Mucosa of gallbladder (tissue), 1 donor: ENCODE measurements around the gene NDUFB10. TPM values are rescaled to one million over a fixed set of nuclear protein-coding genes. Genes with fewer than 3 reads are reported as not detected.
"Not testable (repeated sequence)": the region's sequence is repeated elsewhere in the genome, so short reads cannot be mapped to it uniquely, and the experiment has no call there.

Experiments used
- DNase-seq: peaks from one replicate; pipeline ENCODE4 v3.0.0-alpha.2; 2020; ENCODE audit warnings: low spot score
- total RNA-seq: library from RNA; stranded (reverse); gene quantifications from one replicate; pipeline ENCODE4 v1.2.1, GENCODE V29; 2021
- donor health status: DM: no; HTN: no; CAD: no.

NDUFB10 gene
- 145 TPM for total RNA-seq

- DNase-seq, result peak; percentile 92
Observed at GRCh38 chr16:1959269-1960039, at the start of gene NDUFB10. Gene NDUFB10, plus strand, starts transcription at chr16:1959538. Its CDS starts 87 bp downstream, at chr16:1959625.

GRCh38 chr16:1909561-1910231 lies 49.6 kb upstream of the NDUFB10 start:
- DNase-seq, result no peak

GRCh38 chr16:1911467-1912214 lies 47.7 kb upstream of the NDUFB10 start:
- DNase-seq, result no peak

GRCh38 chr16:1912215-1912543 lies 47.2 kb upstream of the NDUFB10 start:
- DNase-seq, result no peak

DNA sequence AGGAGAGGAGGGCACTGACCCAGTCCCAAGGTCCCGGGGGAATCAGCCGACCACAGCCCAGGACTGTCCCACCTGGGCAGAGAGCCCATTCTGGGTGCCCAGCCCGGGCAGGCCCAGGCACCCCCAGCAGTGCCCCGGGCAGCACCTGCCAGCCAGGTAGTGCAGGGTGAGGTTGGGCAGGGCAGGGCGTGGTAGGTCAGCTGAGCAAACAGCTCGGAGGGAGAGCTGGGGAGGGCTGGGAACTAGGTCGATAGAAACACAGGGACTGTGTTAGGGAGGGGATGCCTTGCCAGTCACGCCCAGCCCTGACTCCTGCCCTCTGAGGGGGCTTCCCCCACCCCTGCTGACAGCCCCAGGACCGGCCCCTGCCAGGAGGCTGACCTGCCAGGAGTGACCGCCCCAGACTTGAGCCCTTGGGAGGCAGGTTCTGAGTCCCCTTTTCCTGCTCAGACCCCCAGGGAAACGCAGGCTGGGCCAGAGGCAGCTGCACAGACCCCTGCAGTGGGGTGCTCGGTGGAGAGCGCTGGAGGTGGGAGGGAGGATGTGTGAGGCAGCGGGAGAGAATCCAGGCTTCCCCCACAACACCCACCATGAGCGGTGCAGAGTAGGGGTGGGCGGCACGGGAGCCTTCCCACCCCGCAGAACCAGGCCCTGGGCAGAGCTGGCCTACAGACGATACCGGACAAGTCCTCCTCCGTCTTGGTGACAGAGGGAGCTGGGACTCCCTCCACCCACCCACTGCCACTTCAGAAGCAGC lies 45.8 kb upstream of the NDUFB10 start:
- DNase-seq, result peak; percentile 78

GRCh38 chr16:1914084-1914608 lies 45.2 kb upstream of the NDUFB10 start:
- DNase-seq, result no peak

DNA sequence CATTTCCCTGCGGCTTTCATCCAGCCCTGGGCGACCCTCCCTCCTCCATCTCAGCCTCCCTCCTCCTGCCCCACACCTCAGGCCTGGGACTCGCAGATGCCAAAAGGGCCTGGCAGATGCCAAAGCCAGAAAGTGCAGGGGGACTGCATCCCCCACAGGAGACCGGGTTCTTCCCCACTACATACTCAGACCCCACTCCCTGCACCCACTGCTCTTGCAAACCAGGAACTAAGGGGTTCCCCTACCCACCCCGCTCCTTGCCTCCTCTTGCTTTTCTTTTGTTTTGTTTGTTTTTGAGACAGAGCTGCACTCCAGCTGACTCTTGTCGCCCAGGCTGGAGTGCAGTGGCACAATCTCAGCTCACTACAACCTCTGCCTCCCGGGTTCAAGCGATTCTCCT lies 44.4 kb upstream of the NDUFB10 start:
- DNase-seq, result no peak

DNA sequence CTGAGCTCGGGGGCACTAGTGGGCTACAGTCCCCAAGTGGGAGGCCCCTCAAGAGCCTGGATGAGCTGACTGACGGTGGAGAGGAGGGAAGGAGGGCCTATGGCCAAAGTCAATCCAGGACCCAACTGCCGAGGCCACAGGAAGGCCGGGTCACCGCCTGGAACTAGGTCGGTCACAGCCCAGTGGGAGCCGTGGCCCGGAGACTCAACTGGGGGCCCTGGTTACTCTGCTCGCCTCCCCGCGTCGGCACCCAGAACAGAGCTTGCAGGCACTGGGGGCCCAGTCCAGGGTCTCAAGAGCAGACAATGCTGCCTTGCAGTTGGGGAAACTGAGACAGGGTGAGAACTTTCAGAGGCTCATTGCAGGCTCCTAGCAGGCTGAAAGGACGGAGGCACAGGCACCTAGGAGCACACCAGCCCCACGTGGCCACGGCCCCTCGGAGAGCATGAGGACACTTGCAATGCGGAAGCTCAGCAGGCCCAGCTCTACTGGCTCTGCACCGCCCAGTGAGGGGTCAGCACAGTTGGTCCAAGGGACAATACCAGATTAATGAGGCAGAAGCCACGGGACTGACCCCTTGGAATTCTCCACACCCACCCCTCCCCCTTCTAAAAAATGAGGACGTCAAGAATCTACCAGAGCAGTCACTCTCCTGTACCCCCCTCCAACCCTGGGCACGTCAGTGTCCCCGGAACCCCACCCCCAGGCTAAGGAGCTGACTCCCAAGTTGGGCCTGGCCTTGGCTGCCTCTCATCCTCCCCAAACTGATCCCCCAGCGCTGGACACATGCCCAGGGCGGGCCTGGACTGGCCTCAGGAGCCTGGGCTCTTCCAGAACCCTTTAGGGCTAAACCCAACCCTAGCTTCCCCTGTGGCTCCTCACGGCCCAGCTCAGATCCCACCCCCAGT lies 43.4 kb upstream of the NDUFB10 start:
- no peak for DNase-seq

- no peak for DNase-seq
Observed at GRCh38 chr16:1916640-1916990, 42.7 kb upstream of the NDUFB10 start.

DNA sequence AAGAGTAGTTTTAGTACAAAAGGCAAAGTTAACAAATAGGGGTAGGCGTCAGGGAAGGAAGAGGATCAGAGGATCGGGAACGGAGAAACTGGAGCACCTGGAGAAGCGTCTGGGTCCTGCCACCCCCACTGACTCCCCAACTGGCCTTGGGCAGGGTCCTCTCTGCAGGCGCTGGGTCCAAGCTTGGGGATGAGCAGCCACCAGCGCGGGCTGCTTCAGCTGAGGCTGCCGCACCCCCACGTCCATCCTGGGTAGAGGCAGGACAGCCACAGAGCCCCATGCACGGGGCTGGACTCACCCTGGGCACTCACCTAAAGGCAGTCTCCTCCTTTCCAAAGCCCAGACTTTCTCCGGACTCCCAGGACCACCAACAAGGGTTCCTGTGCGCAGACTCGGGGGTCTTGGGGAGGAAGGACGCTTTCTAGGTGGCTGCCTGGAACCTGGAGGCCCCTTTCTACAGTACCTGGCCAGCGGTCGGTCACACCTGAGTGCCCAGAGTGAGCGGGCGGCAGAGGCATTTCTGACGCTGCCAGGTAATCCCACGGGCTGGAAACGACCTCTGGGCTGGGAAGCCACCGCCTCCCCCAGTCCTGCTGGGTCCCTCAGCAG lies 42.2 kb upstream of the NDUFB10 start:
- DNase-seq, result no peak

DNA sequence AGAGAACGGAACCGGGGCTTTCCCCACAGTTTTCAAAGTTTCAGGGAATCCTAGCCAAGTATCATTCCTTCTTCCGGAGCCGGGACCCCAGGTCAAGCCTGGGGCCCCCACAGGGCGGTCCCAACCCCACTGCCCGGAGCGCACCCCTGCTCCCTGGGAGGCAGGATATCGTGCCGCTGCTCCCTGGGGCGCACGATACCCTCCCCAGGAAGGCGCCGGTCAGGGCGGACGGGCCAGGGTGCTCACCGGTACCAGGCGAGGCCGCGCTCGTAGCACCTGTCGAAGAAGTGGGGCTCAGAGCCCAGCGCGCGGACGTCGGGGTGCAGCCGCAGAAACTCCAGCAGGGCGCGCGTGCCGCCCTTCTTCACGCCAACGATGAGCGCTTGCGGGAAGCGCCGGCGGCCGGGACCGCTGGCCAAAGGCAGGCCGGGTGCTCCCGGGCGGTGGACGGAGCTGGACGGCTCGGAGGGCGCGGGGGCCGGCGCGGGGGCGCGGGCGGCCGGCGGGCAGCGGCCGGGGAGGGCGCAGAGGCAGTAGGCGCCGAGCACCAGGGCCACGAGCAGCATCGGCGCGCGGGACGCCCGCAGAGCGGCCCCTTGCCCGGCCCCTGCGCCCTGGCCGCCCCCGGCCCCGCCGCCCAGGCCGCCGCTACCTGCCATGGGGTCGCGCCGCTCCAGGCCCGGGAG lies 41.5 kb upstream of the NDUFB10 start:
- DNase-seq, result no peak

DNA sequence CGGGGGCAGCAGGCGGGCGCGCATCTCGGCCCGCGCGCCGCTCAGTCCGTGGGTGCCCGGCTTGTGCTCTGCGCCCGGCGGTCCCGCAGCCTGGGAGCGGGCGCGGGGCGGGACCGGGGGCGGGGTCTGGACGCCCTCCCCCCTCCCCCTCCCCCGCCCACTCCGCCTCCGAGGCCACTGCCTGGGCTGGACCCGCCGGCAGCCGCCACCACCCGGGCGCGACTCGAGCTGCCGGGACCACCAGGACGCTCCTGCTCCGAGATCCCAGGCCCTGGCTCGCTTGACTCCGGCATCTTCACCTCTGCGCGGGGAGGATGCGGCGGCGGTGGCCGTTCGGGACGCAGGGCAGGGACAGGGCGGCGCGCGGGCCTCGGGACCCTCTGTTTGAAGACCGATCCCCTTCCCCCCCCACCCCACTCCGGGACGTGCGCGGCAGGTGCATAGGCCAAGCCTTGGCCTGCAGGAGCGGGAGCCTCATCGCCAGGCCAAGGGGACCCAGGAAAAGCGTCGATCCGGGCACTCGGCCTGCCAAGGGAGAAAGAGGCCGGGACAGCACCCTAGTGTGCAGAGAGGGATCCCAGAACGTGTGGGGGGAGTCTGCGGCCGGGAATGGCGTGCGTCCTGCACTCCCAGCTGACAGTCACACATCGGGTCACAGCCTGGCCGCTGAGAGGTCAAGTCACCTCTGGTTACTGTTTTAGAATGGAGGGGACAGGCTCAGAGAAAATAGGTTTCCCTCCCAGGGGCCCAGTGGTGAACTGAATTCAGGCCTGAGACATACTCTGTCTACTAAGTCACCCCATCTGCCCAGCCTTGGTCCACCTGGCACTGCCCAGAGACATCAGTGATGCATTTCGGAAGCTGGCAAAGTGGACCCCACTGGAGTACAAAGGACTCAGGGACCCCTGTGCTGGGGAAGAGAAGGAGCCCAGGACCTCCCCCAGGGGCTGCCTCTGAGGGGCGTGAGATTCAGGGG lies 40.7 kb upstream of the NDUFB10 start, which contains the start of gene HS3ST6:
Gene HS3ST6, minus strand, starts transcription at position 65 of the 976 bp plus-strand sequence. CDS start 92 bp downstream, outside the sequence.
- no peak for DNase-seq

DNA sequence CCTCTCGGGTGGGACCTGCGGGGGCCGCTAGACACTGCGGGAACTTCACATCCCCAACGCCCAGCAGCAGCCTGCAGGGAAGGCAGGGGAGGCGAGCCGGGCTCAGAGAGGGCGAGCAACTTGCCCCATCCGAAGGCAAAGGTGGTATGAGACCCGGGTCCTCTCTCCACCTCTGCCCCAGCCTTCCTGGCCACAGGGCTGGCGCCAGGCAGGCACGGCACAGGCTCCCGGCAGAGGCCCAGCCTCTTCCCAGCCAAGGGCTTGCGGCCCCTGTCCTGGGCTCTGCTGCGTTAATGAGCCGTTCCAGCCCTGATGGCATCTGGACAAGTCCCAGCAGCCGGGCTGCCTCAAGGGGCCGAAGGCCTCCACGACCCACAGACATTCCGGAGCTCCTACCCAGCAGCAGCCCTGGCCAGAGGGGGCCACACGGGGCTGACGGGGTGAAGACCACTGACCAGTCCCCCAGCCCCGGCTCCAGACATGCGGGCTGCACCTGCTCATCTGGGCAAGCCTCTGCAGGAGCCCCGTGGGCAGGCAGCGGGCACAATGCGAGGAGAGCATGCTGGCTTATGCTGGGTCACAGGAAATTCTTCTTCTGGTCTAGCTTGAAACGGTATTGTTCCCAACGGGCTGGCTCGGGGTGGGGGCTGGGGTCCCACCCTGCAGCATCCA lies 39.9 kb upstream of the NDUFB10 start:
- DNase-seq, result no peak

- not testable (repeated sequence) for DNase-seq
Observed at GRCh38 chr16:1920122-1920521, 39.2 kb upstream of the NDUFB10 start.

DNA sequence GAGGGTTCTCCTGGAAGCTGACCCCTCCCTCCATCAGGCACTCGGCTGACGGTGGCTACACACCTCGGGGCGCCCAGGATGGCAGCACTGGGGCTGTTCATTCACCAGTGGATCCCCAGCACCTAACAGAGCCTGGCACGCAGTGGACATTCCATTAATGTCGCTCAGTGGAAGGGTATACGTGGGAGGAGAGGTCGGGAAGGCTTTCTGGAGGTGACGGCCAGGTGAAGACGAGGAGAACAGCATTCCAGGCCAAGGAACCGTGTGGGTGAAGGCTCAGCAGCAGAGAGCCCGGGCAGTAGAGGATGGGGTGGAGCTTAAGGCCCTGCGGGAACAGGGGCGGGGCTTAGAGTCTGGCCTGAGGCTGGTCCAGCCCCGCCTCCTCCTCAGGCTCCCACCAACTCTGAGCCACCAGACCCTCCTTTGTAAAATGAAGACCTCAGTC lies 38.6 kb upstream of the NDUFB10 start:
- no peak for DNase-seq

- DNase-seq, result no peak
Observed at GRCh38 chr16:1922357-1922756, 37.0 kb upstream of the NDUFB10 start.

GRCh38 chr16:1923299-1924034 lies 35.9 kb upstream of the NDUFB10 start:
- no peak for DNase-seq
